Measurements from ENCODE around the gene POLD4. TPM values are rescaled to one million over a fixed set of nuclear protein-coding genes. Genes with fewer than 3 reads are reported as not detected.
"Not testable (repeated sequence)": the region's sequence is repeated elsewhere in the genome, so short reads cannot be mapped to it uniquely, and the experiment has no call there.

Gene POLD4
- 10 to 100 TPM; 62.0 to 67.4 TPM for total RNA-seq

DNA sequence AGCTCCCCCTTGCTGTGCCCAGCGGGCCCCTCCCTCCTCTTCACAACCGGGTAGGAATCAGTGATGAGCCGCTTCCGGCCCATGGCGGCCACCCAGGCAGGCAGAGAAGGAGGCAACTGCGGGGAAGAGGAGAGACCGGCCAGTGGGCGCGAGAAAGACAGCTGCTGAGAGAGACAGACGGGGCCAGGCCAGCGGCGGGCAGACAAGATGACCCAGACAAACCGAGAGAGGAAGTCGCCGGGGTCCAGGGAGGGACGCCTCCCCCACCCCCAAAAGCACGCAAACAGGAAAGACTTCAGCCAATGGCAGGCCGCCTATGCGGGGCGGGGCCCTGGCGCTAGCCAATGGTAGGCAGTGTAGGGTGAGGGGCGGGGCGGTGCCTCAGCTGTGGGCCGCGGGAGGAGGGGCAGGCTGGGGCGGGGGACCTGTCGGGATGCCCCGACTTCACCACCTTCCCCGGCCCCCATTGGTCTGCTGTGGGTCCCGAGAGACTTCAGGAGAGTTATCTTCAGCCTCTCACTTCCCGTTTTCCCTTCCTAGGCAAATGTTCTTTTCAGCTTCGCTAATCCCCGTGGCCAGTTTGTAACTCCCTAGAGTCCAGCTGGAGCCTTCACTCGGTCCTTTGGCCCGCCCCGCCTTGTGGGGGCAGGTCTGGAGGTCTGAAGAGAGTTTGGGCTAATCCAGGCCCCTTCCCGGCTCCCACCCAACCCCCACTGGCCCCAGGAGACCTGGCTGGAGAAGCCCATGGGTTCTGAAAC is at the start of gene POLD4:
TSS of gene POLD4 (minus strand) at position 230 of the 758 bp plus-strand sequence. CDS start at position 83, 147 bp downstream.
- CTCF ChIA-PET = interaction anchor here (0.6 to 16.1 kb wide), 11 partner anchors 8 to 272 kb away, joined by 3 to 995 read pairs (median 10); partner anchors contain the start of genes CLCF1 and PPP1CA
- Mint-ChIP-seq H3K36me3 (no peaks in the 10 kb centered on the region), H3K27me3 (no peaks in the 10 kb centered on the region), H3K9me3 (no peaks in the 10 kb centered on the region), H3K4me1 (ENCODE audit: low read depth) (peaks cover 44% of the 10 kb centered on the region), H3K27ac (peak within 1 kb of the TSS; percentile 98), H3K4me3 (peak within 1 kb of the TSS; percentile 93)
- intact Hi-C loops (cut with micrococcal nuclease) = loop anchor here (1.0 to 10.0 kb wide), 5 partner anchors 37 to 399 kb away; partner anchors contain the start of gene PC
- peak; percentile 98 for DNase-seq
- POLR2A ChIA-PET = interaction anchor here (0.5 to 2.2 kb wide), 16 partner anchors 9 to 276 kb away, joined by 3 to 14 read pairs (median 4); partner anchors contain the start of gene NUDT8

GRCh38 chr11:67403085-67403484 is 49.7 kb upstream of the POLD4 start:
- POLR2A ChIA-PET = interaction anchor here (1.0 to 6.6 kb wide), 8 partner anchors 9 to 84 kb away, joined by 3 to 68 read pairs (median 14); partner anchors contain the start of genes PTPRCAP, RAD9A, RPS6KB2 and TMEM134
- intact Hi-C loops (cut with micrococcal nuclease) = loop anchor here (2.0 to 5.0 kb wide), 3 partner anchors 18 to 126 kb away; partner anchors contain the start of gene RPS6KB2
- Mint-ChIP-seq H3K27ac (peak overlapping the region; percentile 93), H3K36me3 (peaks cover 51% of the 10 kb centered on the region), H3K4me3 (peak overlapping the region; percentile 87), H3K4me1 (ENCODE audit: low read depth) (peaks cover 64% of the 10 kb centered on the region)
- not testable (repeated sequence) for DNase-seq, H3K27me3 Mint-ChIP-seq, H3K9me3 Mint-ChIP-seq
- CTCF ChIA-PET = interaction anchor here (0.8 to 5.7 kb wide), 6 partner anchors 12 to 102 kb away, joined by 3 to 46 read pairs (median 14); partner anchors contain the start of genes PITPNM1, POLD4, PTPRCAP and RAD9A

DNA sequence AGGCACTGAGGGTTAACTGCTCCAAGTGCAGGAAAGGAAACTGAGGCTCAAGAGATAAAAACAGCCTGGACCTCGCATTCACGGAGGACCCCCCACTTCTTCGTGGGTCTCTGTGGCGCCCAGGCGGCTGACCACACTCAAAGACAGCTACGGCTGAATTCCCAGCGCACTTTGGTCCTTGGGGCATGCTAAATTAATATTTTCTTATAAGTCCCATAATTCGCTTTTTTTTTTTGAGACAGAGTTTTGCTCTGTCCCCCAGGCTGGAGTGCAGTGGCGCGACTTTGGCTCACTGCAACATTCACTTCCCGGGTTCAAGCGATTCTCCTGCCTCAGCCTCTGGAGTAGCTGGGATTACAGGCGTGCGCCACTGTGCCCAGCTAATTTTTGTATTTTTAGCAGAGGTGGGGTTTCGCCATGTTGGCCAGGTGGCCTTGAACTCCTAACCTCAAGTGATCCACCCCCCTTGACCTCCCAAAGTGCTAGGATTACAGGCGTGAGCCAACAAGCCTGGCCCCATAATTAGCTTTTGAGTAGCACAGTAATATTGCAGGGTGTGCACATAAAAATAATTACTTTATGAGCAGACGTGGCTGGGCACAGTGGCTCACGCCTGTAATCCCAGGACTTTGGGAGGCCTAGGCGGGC is 49.0 kb upstream of the POLD4 start:
- peaks cover 52% of the 10 kb centered on the region for H3K36me3 Mint-ChIP-seq
- H3K27me3 Mint-ChIP-seq, H3K9me3 Mint-ChIP-seq, DNase-seq: not testable (repeated sequence)
- H3K4me1 Mint-ChIP-seq (ENCODE audit: low read depth) = peaks cover 64% of the 10 kb centered on the region
- ChIA-PET POLR2A (interaction anchor here (0.6 to 6.6 kb wide), 15 partner anchors 10 to 212 kb away, joined by 3 to 68 read pairs (median 7); partner anchors contain the start of genes AIP, PTPRCAP, RAD9A and RPS6KB2), CTCF (interaction anchor here (0.7 to 5.7 kb wide), 19 partner anchors 11 to 1304 kb away, joined by 3 to 46 read pairs (median 7); partner anchors contain the start of genes GRK2, PITPNM1, POLD4 and PTPRCAP)
- intact Hi-C loops (cut with micrococcal nuclease) = loop anchor here (1.0 to 5.0 kb wide), 6 partner anchors 18 to 125 kb away; partner anchors contain the start of genes RPS6KB2 and TMEM134
- H3K4me3 Mint-ChIP-seq = peak overlapping the region; percentile 87
- peak overlapping the region; percentile 93 for H3K27ac Mint-ChIP-seq

DNA sequence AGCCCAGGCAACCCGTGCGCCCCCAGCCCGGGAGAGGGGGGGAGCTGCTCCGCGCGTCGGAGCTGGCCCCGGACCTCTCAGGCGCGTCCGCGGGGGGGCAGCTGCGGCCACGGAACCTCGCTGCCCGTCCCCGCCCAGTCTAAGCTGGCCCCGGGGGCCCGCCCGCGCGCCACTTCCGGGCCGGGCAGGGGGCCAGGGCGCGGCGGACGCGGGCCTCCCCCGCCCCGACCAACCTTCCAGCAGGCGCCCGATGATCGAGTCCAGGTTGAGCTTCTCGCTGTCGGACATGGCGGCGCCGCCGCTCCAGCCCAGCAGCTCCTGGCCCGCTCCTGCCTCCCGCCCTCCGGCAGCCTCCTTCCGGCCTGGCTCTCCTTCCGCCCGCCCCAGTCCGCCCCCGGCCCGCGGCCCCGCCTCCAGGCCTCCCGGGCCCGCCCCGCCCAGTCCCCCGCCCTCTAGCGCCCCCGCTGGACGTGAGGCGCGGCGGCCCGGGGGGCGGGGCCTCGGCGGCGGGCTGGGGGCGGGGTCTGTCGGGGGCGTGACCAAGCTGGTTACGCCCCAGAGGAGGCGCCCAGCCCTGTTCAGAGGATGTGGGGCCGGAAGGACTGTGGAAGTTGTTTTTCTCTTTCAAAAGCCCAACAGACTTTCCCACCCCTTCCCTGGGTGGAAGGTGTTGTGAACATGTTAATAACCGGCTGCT is 48.3 kb upstream of the POLD4 start, which contains the start of gene PPP1CA:
TSS of gene PPP1CA (minus strand) at position 364 of the 697 bp plus-strand sequence. CDS start at position 288, 76 bp downstream.
- ChIA-PET POLR2A (interaction anchor here (0.6 to 6.6 kb wide), 14 partner anchors 10 to 213 kb away, joined by 3 to 68 read pairs (median 8); partner anchors contain the start of genes AIP, PTPRCAP, RAD9A and RPS6KB2), CTCF (interaction anchor here (0.7 to 5.7 kb wide), 24 partner anchors 10 to 1303 kb away, joined by 3 to 46 read pairs (median 4); partner anchors contain the start of genes CDK2AP2, GRK2, PITPNM1 and POLD4)
- H3K4me3 Mint-ChIP-seq = peak within 1 kb of the TSS; percentile 87
- peaks cover 49% of the 10 kb centered on the region for H3K36me3 Mint-ChIP-seq
- DNase-seq = peak; percentile 95
- intact Hi-C loops (cut with micrococcal nuclease) = loop anchor here (1.0 to 5.0 kb wide), 6 partner anchors 19 to 124 kb away; partner anchors contain the start of genes RPS6KB2 and TMEM134
- H3K9me3 Mint-ChIP-seq = no peaks in the 10 kb centered on the region
- no peaks in the 10 kb centered on the region for H3K27me3 Mint-ChIP-seq
- peaks cover 64% of the 10 kb centered on the region for H3K4me1 Mint-ChIP-seq (ENCODE audit: low read depth)
- peak within 1 kb of the TSS; percentile 93 for H3K27ac Mint-ChIP-seq

DNA sequence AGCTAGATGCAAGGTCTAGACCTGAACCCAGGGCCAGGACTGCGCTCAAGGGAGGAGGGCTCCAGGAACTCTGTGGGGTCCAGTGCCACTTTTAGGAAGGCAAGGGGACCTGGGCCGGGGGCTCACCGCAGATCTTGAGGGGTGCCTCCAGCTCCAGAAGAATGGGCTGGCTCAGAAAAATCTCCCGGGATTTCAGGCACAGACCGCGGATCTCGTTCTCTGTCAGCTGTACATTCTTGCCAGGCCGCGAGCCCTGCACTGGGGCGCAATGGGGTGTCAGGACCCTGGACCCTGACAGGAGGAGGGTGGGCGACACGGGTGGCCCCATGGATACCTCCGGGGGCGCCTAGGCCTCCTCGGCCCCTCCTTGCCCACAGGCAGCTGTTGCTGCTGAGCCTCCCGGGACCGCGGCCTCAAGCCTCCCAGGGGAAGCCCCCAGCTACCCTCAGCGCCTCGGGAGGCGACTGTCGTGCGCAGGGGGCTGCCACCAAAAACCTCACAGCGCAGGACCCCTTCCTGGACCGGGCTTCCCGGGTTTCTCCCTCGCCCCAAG is 47.7 kb upstream of the POLD4 start:
- peaks cover 46% of the 10 kb centered on the region for H3K36me3 Mint-ChIP-seq
- H3K4me1 Mint-ChIP-seq (ENCODE audit: low read depth) = peaks cover 63% of the 10 kb centered on the region
- peak overlapping the region; percentile 83 for H3K27ac Mint-ChIP-seq
- H3K9me3 Mint-ChIP-seq = no peaks in the 10 kb centered on the region
- no peak for DNase-seq
- H3K27me3 Mint-ChIP-seq = no peaks in the 10 kb centered on the region
- H3K4me3 Mint-ChIP-seq = peak overlapping the region; percentile 86
- POLR2A ChIA-PET = interaction anchor here (0.7 to 6.6 kb wide), 15 partner anchors 9 to 161 kb away, joined by 3 to 68 read pairs (median 7); partner anchors contain the start of genes AIP, PTPRCAP, RAD9A and RPS6KB2
- CTCF ChIA-PET = interaction anchor here (0.8 to 5.7 kb wide), 18 partner anchors 10 to 138 kb away, joined by 3 to 46 read pairs (median 8); partner anchors contain the start of genes CDK2AP2, PITPNM1, POLD4 and PTPRCAP
- intact Hi-C loops (cut with micrococcal nuclease) = loop anchor here (5.0 kb wide), 1 partner anchor 124 kb away; no protein-coding TSS in a partner anchor

- Mint-ChIP-seq H3K4me1 (ENCODE audit: low read depth) (peaks cover 58% of the 10 kb centered on the region), H3K4me3 (peak overlapping the region; percentile 86), H3K27ac (peak overlapping the region; percentile 83), H3K9me3 (no peaks in the 10 kb centered on the region), H3K27me3 (no peaks in the 10 kb centered on the region), H3K36me3 (peaks cover 43% of the 10 kb centered on the region)
- POLR2A ChIA-PET = interaction anchor here (0.7 to 6.6 kb wide), 10 partner anchors 9 to 160 kb away, joined by 3 to 68 read pairs (median 8); partner anchors contain the start of genes AIP, PTPRCAP, RAD9A and TMEM134
- intact Hi-C loops (cut with micrococcal nuclease) = loop anchor here (5.0 kb wide), 1 partner anchor 123 kb away; no protein-coding TSS in a partner anchor
- CTCF ChIA-PET = interaction anchor here (1.1 to 5.7 kb wide), 11 partner anchors 9 to 105 kb away, joined by 3 to 46 read pairs (median 9); partner anchors contain the start of genes PITPNM1, POLD4, PTPRCAP and RAD9A
- peak; percentile 54 for DNase-seq
These were observed 47.0 kb upstream of the POLD4 start for GRCh38 chr11:67400251-67400941.

- DNase-seq = no peak
- POLR2A ChIA-PET = interaction anchor here (6.5 to 6.6 kb wide), 2 partner anchors 7 to 39 kb away, joined by 38 to 68 read pairs; partner anchors contain the start of genes PTPRCAP and RAD9A
- intact Hi-C loops (cut with micrococcal nuclease) = no loop called here
- CTCF ChIA-PET = interaction anchor here (3.2 kb wide), 1 partner anchor 8 kb away, joined by 28 read pairs; the partner anchor contains the start of gene RAD9A
- peaks cover 32% of the 10 kb centered on the region for H3K36me3 Mint-ChIP-seq
- no peaks in the 10 kb centered on the region for H3K27me3 Mint-ChIP-seq
- H3K27ac Mint-ChIP-seq = peak overlapping the region; percentile 51
- H3K4me3 Mint-ChIP-seq = peak overlapping the region; percentile 49
- peaks cover 54% of the 10 kb centered on the region for H3K4me1 Mint-ChIP-seq (ENCODE audit: low read depth)
- no peaks in the 10 kb centered on the region for H3K9me3 Mint-ChIP-seq
These were observed 45.6 kb upstream of the POLD4 start for GRCh38 chr11:67398661-67399563.

- Mint-ChIP-seq H3K36me3 (peaks cover 30% of the 10 kb centered on the region), H3K27ac (peak overlapping the region; percentile 69)
- CTCF ChIA-PET = interaction anchor here (1.1 kb wide), 1 partner anchor 15 kb away, joined by 3 read pairs; no protein-coding TSS in a partner anchor
These were observed 44.8 kb upstream of the POLD4 start for GRCh38 chr11:67397986-67398660.

More at GRCh38 chr11:67397986-67398660, 44.8 kb upstream of the POLD4 start:
- no peak for DNase-seq
- POLR2A ChIA-PET = interaction anchor here (1.7 kb wide), 1 partner anchor 90 kb away, joined by 5 read pairs; no protein-coding TSS in a partner anchor
- Mint-ChIP-seq H3K4me1 (ENCODE audit: low read depth) (peaks cover 55% of the 10 kb centered on the region), H3K4me3 (no peak overlapping the region), H3K27me3 (no peaks in the 10 kb centered on the region), H3K9me3 (no peaks in the 10 kb centered on the region)
- intact Hi-C loops (cut with micrococcal nuclease) = no loop called here

Measured in activated CD4-positive, alpha-beta memory T cell treated with anti-CD3 and anti-CD28 coated beads for 36 hours (primary cell).